ENCODE results near the gene PIK3C3. TPM values are rescaled to one million over a fixed set of nuclear protein-coding genes. Genes with fewer than 3 reads are reported as not detected.

The PIK3C3 gene
- total RNA-seq, 4 donors from 2014 or later = 35.5 to 54.7 (median 39.6) TPM

GRCh38 chr18:42028247-42028832 lies 73.3 kb downstream of the PIK3C3 start:
- TF ChIP-seq CTCF (IDR thresholded peaks at IDR 0.05) (no peak), POLR2A (IDR thresholded peaks at IDR 0.05) (no peak)
- DNase-seq (ENCODE audit: low spot score in 2 of 2) = no peak
- intact Hi-C loops (cut with DNase I; ENCODE audit: low total_unique reads) = no loop called here
- no peak overlapping the region for H3K4me3 ChIP-seq (ENCODE audit: low read depth, poor library complexity, severe bottlenecking)
- WGBS, 2 donors = 45 to 49% methylated on average over 6 of the region's 6 CpGs

- intact Hi-C loops (cut with DNase I; ENCODE audit: low total_unique reads) = no loop called here
- TF ChIP-seq POLR2A (IDR thresholded peaks at IDR 0.05) = no peak
- TF ChIP-seq CTCF (IDR thresholded peaks at IDR 0.05) = no peak
- no peak for DNase-seq (ENCODE audit: low spot score in 2 of 2)
- no peak overlapping the region for H3K4me3 ChIP-seq (ENCODE audit: low read depth, poor library complexity, severe bottlenecking)
- 93 to 95% methylated on average over 7 of the region's 7 CpGs for WGBS, 2 donors
Measured at GRCh38 chr18:42029092-42029491, 74.1 kb downstream of the PIK3C3 start.

- TF ChIP-seq POLR2A (IDR thresholded peaks at IDR 0.05) = no peak
- no peak for TF ChIP-seq CTCF (IDR thresholded peaks at IDR 0.05)
- no peak for DNase-seq (ENCODE audit: low spot score in 2 of 2)
- intact Hi-C loops (cut with DNase I; ENCODE audit: low total_unique reads) = no loop called here
- no peak overlapping the region for H3K4me3 ChIP-seq (ENCODE audit: low read depth, poor library complexity, severe bottlenecking)
- 82 to 84% methylated on average over 3 of the region's 3 CpGs for WGBS, 2 donors
Measured at GRCh38 chr18:42030586-42031182, 75.7 kb downstream of the PIK3C3 start.

- intact Hi-C loops (cut with DNase I; ENCODE audit: low total_unique reads) = no loop called here
- TF ChIP-seq CTCF (IDR thresholded peaks at IDR 0.05) (no peak), POLR2A (IDR thresholded peaks at IDR 0.05) (no peak)
- 98 to 100% methylated on average over 1 of the region's 1 CpG for WGBS, 2 donors
- no peak overlapping the region for H3K4me3 ChIP-seq (ENCODE audit: low read depth, poor library complexity, severe bottlenecking)
- DNase-seq (ENCODE audit: low spot score in 2 of 2) = no peak
Measured at GRCh38 chr18:42032447-42032846, 77.4 kb downstream of the PIK3C3 start.

GRCh38 chr18:42033137-42033810 lies 78.2 kb downstream of the PIK3C3 start:
- DNase-seq (ENCODE audit: low spot score in 2 of 2) = no peak
- TF ChIP-seq POLR2A (IDR thresholded peaks at IDR 0.05) = no peak
- no peak for TF ChIP-seq CTCF (IDR thresholded peaks at IDR 0.05)
- intact Hi-C loops (cut with DNase I; ENCODE audit: low total_unique reads) = no loop called here
- 89 to 93% methylated on average over 1 of the region's 1 CpG for WGBS, 2 donors
- no peak overlapping the region for H3K4me3 ChIP-seq (ENCODE audit: low read depth, poor library complexity, severe bottlenecking)
